HepG2 (cell line): ENCODE results near the gene TTC31. TPM values are rescaled to one million over a fixed set of nuclear protein-coding genes. Genes with fewer than 3 reads are reported as not detected.

Experiments
- ESRRA ChIP-seq: sonication (generic); formaldehyde crosslinking; IDR thresholded peaks from 2 replicates; pipeline ENCODE4 v1.5.1; 2020; ENCODE audit warnings: mild to moderate bottlenecking, low read depth, missing genetic modification reagents
- MXI1 ChIP-seq: IDR thresholded peaks from 3 replicates; pipeline ENCODE4 v1.6.1; 2012; ENCODE audit warnings: low read depth, low read length, inconsistent platforms, borderline replicate concordance
- RBAK ChIP-seq: sonication (generic); formaldehyde crosslinking; IDR thresholded peaks from 2 replicates; pipeline ENCODE4 v1.5.1; 2020; ENCODE audit warnings: mild to moderate bottlenecking, missing genetic modification reagents
- SALL2 ChIP-seq: sonication (generic); formaldehyde crosslinking; IDR thresholded peaks from 2 replicates; pipeline ENCODE4 v1.8.1; 2023; ENCODE audit warnings: mild to moderate bottlenecking, missing genetic modification reagents, inconsistent platforms
- SMARCC2 ChIP-seq: fragments of 450-650 bp; IDR thresholded peaks from 2 replicates; pipeline ENCODE4 v1.6.1; 2017; ENCODE audit warnings: antibody characterized with exemption, mild to moderate bottlenecking
- SMYD3 ChIP-seq: sonication (generic); formaldehyde crosslinking; IDR thresholded peaks from 2 replicates; pipeline ENCODE4 v1.8.1; 2023; ENCODE audit warnings: mild to moderate bottlenecking, missing genetic modification reagents
- TFDP1 ChIP-seq: IDR thresholded peaks from 2 replicates; pipeline ENCODE4 v1.6.1; 2016; ENCODE audit warnings: missing compliant biosample characterization, missing genetic modification reagents, borderline replicate concordance
- ZC3H13 ChIP-seq: sonication (generic); formaldehyde crosslinking; IDR thresholded peaks from 2 replicates; pipeline ENCODE4 v1.8.1; 2023; ENCODE audit warnings: mild to moderate bottlenecking, missing genetic modification reagents, moderate library complexity
- ZNF253 ChIP-seq: sonication (generic); formaldehyde crosslinking; IDR thresholded peaks from 2 replicates; pipeline ENCODE4 v1.8.0; 2022; ENCODE audit warnings: mild to moderate bottlenecking, missing genetic modification reagents, borderline replicate concordance
- ZNF556 ChIP-seq: sonication (generic); formaldehyde crosslinking; IDR thresholded peaks from 2 replicates; pipeline ENCODE4 v1.4.0; 2020; ENCODE audit warnings: mild to moderate bottlenecking, missing genetic modification reagents, borderline replicate concordance
- ZNF570 ChIP-seq: sonication (generic); formaldehyde crosslinking; IDR thresholded peaks from 2 replicates; pipeline ENCODE4 v1.4.0; 2020; ENCODE audit warnings: mild to moderate bottlenecking, missing genetic modification reagents, borderline replicate concordance
- ZNF572 ChIP-seq: sonication (generic); formaldehyde crosslinking; IDR thresholded peaks from 2 replicates; pipeline ENCODE4 v1.5.1; 2020; ENCODE audit warnings: mild to moderate bottlenecking, missing genetic modification reagents
- ZNF607 ChIP-seq: sonication (generic); formaldehyde crosslinking; IDR thresholded peaks from 2 replicates; pipeline ENCODE4 v1.5.1; 2020; ENCODE audit warnings: missing genetic modification reagents, mild to moderate bottlenecking, borderline replicate concordance
- ZNF652 ChIP-seq: IDR thresholded peaks from 2 replicates; pipeline ENCODE4 v1.6.1; 2016; ENCODE audit warnings: low read depth, borderline replicate concordance
- ZNF674 ChIP-seq: sonication (generic); formaldehyde crosslinking; IDR thresholded peaks from 2 replicates; pipeline ENCODE4 v1.5.0; 2020; ENCODE audit warnings: low read depth, mild to moderate bottlenecking, missing genetic modification reagents
- ZSCAN31 ChIP-seq: sonication (generic); formaldehyde crosslinking; IDR thresholded peaks from 2 replicates; pipeline ENCODE4 v1.5.0; 2020; ENCODE audit warnings: low read depth, mild to moderate bottlenecking, missing genetic modification reagents
- polyA plus RNA-seq, 8 experiments: library from polyadenylated mRNA; depleted of rRNA in 3 of 8; stranded (reverse) in 7 of 8; unstranded in 1 of 8; fragments of >200 nt; fragmentation: Illumina TruSeq in 4 of 8; extraction: Trizol in 4 of 8; gene quantifications; 2 replicates each; pipeline versions ENCODE4 v1.2.1 to v1.2.3, GENCODE V29; 2011 to 2016; ENCODE audit warnings: low read depth in 4 of 8, missing spikeins in 1 of 8, mixed read lengths in 1 of 8; ENCODE audit not compliant: insufficient read depth in 1 of 8
- total RNA-seq, 5 experiments: library from RNA; depleted of rRNA; stranded (reverse); fragments of >200 nt; fragmentation: Illumina TruSeq; extraction: Trizol; gene quantifications; 2 replicates each; pipeline ENCODE4 v1.2.3, GENCODE V29; 2016; ENCODE audit warnings: low read depth in 1 of 5
- TF ChIP-seq, protein P1 (sequence below): IDR thresholded peaks from 2 replicates; pipeline ENCODE4 v1.4.0; 2020; ENCODE audit warnings: mild to moderate bottlenecking, missing genetic modification reagents
- TF ChIP-seq, protein P2 (sequence below): sonication (generic); formaldehyde crosslinking; IDR thresholded peaks from 2 replicates; pipeline ENCODE4 v1.4.0; 2020; ENCODE audit warnings: missing genetic modification reagents, borderline replicate concordance
- TF ChIP-seq, protein P3 (sequence below): sonication (generic); formaldehyde crosslinking; IDR thresholded peaks from 2 replicates; pipeline ENCODE4 v1.5.1; 2020; ENCODE audit warnings: mild to moderate bottlenecking, moderate library complexity, missing genetic modification reagents

TTC31 gene
- total and polyA plus RNA-seq, 2 of the 13 experiments (the other 11 are each of a cell fraction or from before 2014, with no cell fraction given): 28.3 to 39.5 TPM

- TF ChIP-seq ZNF570 (CRISPR knock-in tag) (no peak), ZNF607 (no peak), SALL2 (0 out of 2 replicates have a peak, but pooled peaks have one; percentile 39), ZSCAN31 (CRISPR knock-in tag) (peak; percentile 61; the same call in 1 of the 2 replicates), RBAK (CRISPR knock-in tag) (peak; percentile 18; the same call in 1 of the 2 replicates), ZNF652 (peak; percentile 57; the same call in 1 of the 2 replicates), SMARCC2 (no peak), MXI1 (no peak), ESRRA (peak; percentile 72; the same call in 1 of the 2 replicates), ZC3H13 (CRISPR knock-in tag) (peak; percentile 92), TFDP1 (CRISPR knock-in tag) (no peak; the same call in 1 of the 2 replicates), SMYD3 (peak; percentile 68; the same call in 1 of the 2 replicates), ZNF674 (CRISPR knock-in tag) (no peak), ZNF556 (CRISPR knock-in tag) (no peak; the same call in 1 of the 2 replicates), ZNF572 (CRISPR knock-in tag) (no peak), ZNF253 (CRISPR knock-in tag) (no peak)
- TF ChIP-seq, protein P1, sequence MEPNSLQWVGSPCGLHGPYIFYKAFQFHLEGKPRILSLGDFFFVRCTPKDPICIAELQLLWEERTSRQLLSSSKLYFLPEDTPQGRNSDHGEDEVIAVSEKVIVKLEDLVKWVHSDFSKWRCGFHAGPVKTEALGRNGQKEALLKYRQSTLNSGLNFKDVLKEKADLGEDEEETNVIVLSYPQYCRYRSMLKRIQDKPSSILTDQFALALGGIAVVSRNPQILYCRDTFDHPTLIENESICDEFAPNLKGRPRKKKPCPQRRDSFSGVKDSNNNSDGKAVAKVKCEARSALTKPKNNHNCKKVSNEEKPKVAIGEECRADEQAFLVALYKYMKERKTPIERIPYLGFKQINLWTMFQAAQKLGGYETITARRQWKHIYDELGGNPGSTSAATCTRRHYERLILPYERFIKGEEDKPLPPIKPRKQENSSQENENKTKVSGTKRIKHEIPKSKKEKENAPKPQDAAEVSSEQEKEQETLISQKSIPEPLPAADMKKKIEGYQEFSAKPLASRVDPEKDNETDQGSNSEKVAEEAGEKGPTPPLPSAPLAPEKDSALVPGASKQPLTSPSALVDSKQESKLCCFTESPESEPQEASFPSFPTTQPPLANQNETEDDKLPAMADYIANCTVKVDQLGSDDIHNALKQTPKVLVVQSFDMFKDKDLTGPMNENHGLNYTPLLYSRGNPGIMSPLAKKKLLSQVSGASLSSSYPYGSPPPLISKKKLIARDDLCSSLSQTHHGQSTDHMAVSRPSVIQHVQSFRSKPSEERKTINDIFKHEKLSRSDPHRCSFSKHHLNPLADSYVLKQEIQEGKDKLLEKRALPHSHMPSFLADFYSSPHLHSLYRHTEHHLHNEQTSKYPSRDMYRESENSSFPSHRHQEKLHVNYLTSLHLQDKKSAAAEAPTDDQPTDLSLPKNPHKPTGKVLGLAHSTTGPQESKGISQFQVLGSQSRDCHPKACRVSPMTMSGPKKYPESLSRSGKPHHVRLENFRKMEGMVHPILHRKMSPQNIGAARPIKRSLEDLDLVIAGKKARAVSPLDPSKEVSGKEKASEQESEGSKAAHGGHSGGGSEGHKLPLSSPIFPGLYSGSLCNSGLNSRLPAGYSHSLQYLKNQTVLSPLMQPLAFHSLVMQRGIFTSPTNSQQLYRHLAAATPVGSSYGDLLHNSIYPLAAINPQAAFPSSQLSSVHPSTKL (CRISPR knock-in tag): peak; percentile 91
- TF ChIP-seq, protein P2, sequence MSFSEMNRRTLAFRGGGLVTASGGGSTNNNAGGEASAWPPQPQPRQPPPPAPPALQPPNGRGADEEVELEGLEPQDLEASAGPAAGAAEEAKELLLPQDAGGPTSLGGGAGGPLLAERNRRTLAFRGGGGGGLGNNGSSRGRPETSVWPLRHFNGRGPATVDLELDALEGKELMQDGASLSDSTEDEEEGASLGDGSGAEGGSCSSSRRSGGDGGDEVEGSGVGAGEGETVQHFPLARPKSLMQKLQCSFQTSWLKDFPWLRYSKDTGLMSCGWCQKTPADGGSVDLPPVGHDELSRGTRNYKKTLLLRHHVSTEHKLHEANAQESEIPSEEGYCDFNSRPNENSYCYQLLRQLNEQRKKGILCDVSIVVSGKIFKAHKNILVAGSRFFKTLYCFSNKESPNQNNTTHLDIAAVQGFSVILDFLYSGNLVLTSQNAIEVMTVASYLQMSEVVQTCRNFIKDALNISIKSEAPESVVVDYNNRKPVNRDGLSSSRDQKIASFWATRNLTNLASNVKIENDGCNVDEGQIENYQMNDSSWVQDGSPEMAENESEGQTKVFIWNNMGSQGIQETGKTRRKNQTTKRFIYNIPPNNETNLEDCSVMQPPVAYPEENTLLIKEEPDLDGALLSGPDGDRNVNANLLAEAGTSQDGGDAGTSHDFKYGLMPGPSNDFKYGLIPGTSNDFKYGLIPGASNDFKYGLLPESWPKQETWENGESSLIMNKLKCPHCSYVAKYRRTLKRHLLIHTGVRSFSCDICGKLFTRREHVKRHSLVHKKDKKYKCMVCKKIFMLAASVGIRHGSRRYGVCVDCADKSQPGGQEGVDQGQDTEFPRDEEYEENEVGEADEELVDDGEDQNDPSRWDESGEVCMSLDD (CRISPR knock-in tag): no peak
- TF ChIP-seq, protein P3, sequence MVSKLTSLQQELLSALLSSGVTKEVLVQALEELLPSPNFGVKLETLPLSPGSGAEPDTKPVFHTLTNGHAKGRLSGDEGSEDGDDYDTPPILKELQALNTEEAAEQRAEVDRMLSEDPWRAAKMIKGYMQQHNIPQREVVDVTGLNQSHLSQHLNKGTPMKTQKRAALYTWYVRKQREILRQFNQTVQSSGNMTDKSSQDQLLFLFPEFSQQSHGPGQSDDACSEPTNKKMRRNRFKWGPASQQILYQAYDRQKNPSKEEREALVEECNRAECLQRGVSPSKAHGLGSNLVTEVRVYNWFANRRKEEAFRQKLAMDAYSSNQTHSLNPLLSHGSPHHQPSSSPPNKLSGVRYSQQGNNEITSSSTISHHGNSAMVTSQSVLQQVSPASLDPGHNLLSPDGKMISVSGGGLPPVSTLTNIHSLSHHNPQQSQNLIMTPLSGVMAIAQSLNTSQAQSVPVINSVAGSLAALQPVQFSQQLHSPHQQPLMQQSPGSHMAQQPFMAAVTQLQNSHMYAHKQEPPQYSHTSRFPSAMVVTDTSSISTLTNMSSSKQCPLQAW: peak; percentile 77; the same call in 1 of the 2 replicates
These were observed 6.0 kb downstream of the TTC31 start (continued) for GRCh38 chr2:74488643-74489481.
